Measurements from ENCODE around the gene NUP214. TPM values are rescaled to one million over a fixed set of nuclear protein-coding genes. Genes with fewer than 3 reads are reported as not detected.

Gene NUP214
- total RNA-seq, 5 donors from 2014 or later (not counting 1 experiment from before 2014, with no cell fraction given): 66.7 to 106 (median 68.5) TPM

- Mint-ChIP-seq H3K27me3 (no peaks in the 10 kb centered on the region), H3K36me3 (peaks cover 69% of the 10 kb centered on the region), H3K4me3 (no peak overlapping the region), H3K9me3 (no peaks in the 10 kb centered on the region), H3K4me1 (peaks cover 0 to under 1% (median 0%) of the 10 kb centered on the region in 3 donors), H3K27ac (no peak overlapping the region)
- no peak overlapping the region for H3K27ac ChIP-seq (ENCODE audit: low read length)
- ChIA-PET POLR2A (no interaction called here), CTCF (no interaction called here)
- no peaks in the 10 kb centered on the region for H3K9me3 ChIP-seq
- DNase-seq: no peak
- WGBS (ENCODE audit: insufficient coverage): no CpG with 5 or more reads among the region's 2 CpGs
- H3K4me3 ChIP-seq (ENCODE audit: control insufficient read depth in 1 of 2, extremely low read depth in 1 of 2, low read length in 1 of 2): no peak overlapping the region
- no peak for ATAC-seq (replicated peaks in 1 of 4)
- no peaks in the 10 kb centered on the region for H3K27me3 ChIP-seq (replicated peaks in 1 of 2; ENCODE audit: control insufficient read depth in 2 of 2, extremely low read depth in 1 of 2, insufficient read depth in 2 of 2, low read length in 1 of 2)
- peaks cover 13 to 84% of the 10 kb centered on the region in 2 donors for H3K36me3 ChIP-seq (ENCODE audit: control insufficient read depth in 2 of 2, extremely low read depth in 1 of 2, insufficient read depth in 1 of 2, low read length in 1 of 2)
- no peaks in the 10 kb centered on the region for H3K4me1 ChIP-seq (ENCODE audit: control insufficient read depth in 1 of 2, extremely low read depth in 1 of 2, insufficient read depth in 2 of 2, low read length in 2 of 2)
Measured at GRCh38 chr9:131138676-131139075, 13.3 kb downstream of the NUP214 start.

GRCh38 chr9:131140112-131140511 is 14.7 kb downstream of the NUP214 start:
- CTCF ChIA-PET: no interaction called here

GRCh38 chr9:131140550-131140949 is 15.2 kb downstream of the NUP214 start:
- Mint-ChIP-seq H3K27ac (no peak overlapping the region), H3K4me3 (no peak overlapping the region), H3K4me1 (peaks cover 0 to 6% (median 2%) of the 10 kb centered on the region in 3 donors), H3K27me3 (no peaks in the 10 kb centered on the region), H3K9me3 (no peaks in the 10 kb centered on the region), H3K36me3 (peaks cover 75% of the 10 kb centered on the region)
- no peaks in the 10 kb centered on the region for H3K27me3 ChIP-seq (replicated peaks in 1 of 2; ENCODE audit: control insufficient read depth in 2 of 2, extremely low read depth in 1 of 2, insufficient read depth in 2 of 2, low read length in 1 of 2)
- H3K27ac ChIP-seq (ENCODE audit: low read length): no peak overlapping the region
- H3K9me3 ChIP-seq: no peaks in the 10 kb centered on the region
- peaks cover 18 to 84% of the 10 kb centered on the region in 2 donors for H3K36me3 ChIP-seq (ENCODE audit: control insufficient read depth in 2 of 2, extremely low read depth in 1 of 2, insufficient read depth in 1 of 2, low read length in 1 of 2)
- ChIA-PET POLR2A (no interaction called here), CTCF (interaction anchor here in 1 of 2 donors (0.6 kb wide), 1 partner anchor 768 kb away, joined by 6 read pairs; no protein-coding TSS in a partner anchor)
- H3K4me3 ChIP-seq (ENCODE audit: control insufficient read depth in 1 of 2, extremely low read depth in 1 of 2, low read length in 1 of 2): no peak overlapping the region
- no peaks in the 10 kb centered on the region for H3K4me1 ChIP-seq (ENCODE audit: control insufficient read depth in 1 of 2, extremely low read depth in 1 of 2, insufficient read depth in 2 of 2, low read length in 2 of 2)
- ATAC-seq (replicated peaks in 1 of 4): no peak
- DNase-seq: no peak
- no CpG with 5 or more reads among the region's 3 CpGs for WGBS (ENCODE audit: insufficient coverage)

More at GRCh38 chr9:131140112-131140511, 14.7 kb downstream of the NUP214 start:
- Mint-ChIP-seq H3K4me1 (peaks cover 0 to 6% (median 2%) of the 10 kb centered on the region in 3 donors), H3K27ac (no peak overlapping the region), H3K4me3 (no peak overlapping the region), H3K27me3 (no peaks in the 10 kb centered on the region), H3K9me3 (no peaks in the 10 kb centered on the region), H3K36me3 (peaks cover 72% of the 10 kb centered on the region)
- no peak for DNase-seq
- Histone ChIP-seq H3K4me1 (ENCODE audit: control insufficient read depth in 1 of 2, extremely low read depth in 1 of 2, insufficient read depth in 2 of 2, low read length in 2 of 2) (no peaks in the 10 kb centered on the region), H3K27me3 (replicated peaks in 1 of 2; ENCODE audit: control insufficient read depth in 2 of 2, extremely low read depth in 1 of 2, insufficient read depth in 2 of 2, low read length in 1 of 2) (no peaks in the 10 kb centered on the region), H3K4me3 (ENCODE audit: control insufficient read depth in 1 of 2, extremely low read depth in 1 of 2, low read length in 1 of 2) (no peak overlapping the region), H3K27ac (ENCODE audit: low read length) (no peak overlapping the region), H3K9me3 (no peaks in the 10 kb centered on the region), H3K36me3 (ENCODE audit: control insufficient read depth in 2 of 2, extremely low read depth in 1 of 2, insufficient read depth in 1 of 2, low read length in 1 of 2) (peaks cover 18 to 84% of the 10 kb centered on the region in 2 donors)
- POLR2A ChIA-PET: no interaction called here
- 100% methylated on average over 3 of the region's 4 CpGs for WGBS (ENCODE audit: insufficient coverage)
- ATAC-seq (replicated peaks in 1 of 4): no peak

- ChIA-PET POLR2A (interaction anchor here in 1 of 2 donors (0.5 kb wide), 1 partner anchor 1149 kb away, joined by 4 read pairs; no protein-coding TSS in a partner anchor), CTCF (interaction anchor here in 1 of 2 donors (0.6 kb wide), 1 partner anchor 154 kb away, joined by 3 read pairs; no protein-coding TSS in a partner anchor)
- no peaks in the 10 kb centered on the region for H3K9me3 Mint-ChIP-seq
- H3K4me3 ChIP-seq (ENCODE audit: control insufficient read depth in 1 of 2, extremely low read depth in 1 of 2, low read length in 1 of 2): no peak overlapping the region
- DNase-seq: no peak
- H3K4me1 Mint-ChIP-seq: peaks cover 0 to 6% (median 2%) of the 10 kb centered on the region in 3 donors
- H3K9me3 ChIP-seq: no peaks in the 10 kb centered on the region
- H3K27me3 Mint-ChIP-seq: no peaks in the 10 kb centered on the region
- no peaks in the 10 kb centered on the region for H3K4me1 ChIP-seq (ENCODE audit: control insufficient read depth in 1 of 2, extremely low read depth in 1 of 2, insufficient read depth in 2 of 2, low read length in 2 of 2)
- no peak overlapping the region for H3K27ac ChIP-seq (ENCODE audit: low read length)
- peaks cover 73% of the 10 kb centered on the region for H3K36me3 Mint-ChIP-seq
- no peak for ATAC-seq (replicated peaks in 1 of 4)
- WGBS (ENCODE audit: insufficient coverage): no CpG with 5 or more reads among the region's 3 CpGs
- H3K27me3 ChIP-seq (replicated peaks in 1 of 2; ENCODE audit: control insufficient read depth in 2 of 2, extremely low read depth in 1 of 2, insufficient read depth in 2 of 2, low read length in 1 of 2): no peaks in the 10 kb centered on the region
- H3K4me3 Mint-ChIP-seq: no peak overlapping the region
- H3K27ac Mint-ChIP-seq: no peak overlapping the region
- peaks cover 15 to 85% of the 10 kb centered on the region in 2 donors for H3K36me3 ChIP-seq (ENCODE audit: control insufficient read depth in 2 of 2, extremely low read depth in 1 of 2, insufficient read depth in 1 of 2, low read length in 1 of 2)
Measured at GRCh38 chr9:131142160-131142559, 16.8 kb downstream of the NUP214 start.

- Histone ChIP-seq H3K9me3 (no peaks in the 10 kb centered on the region), H3K27me3 (replicated peaks in 1 of 2; ENCODE audit: control insufficient read depth in 2 of 2, extremely low read depth in 1 of 2, insufficient read depth in 2 of 2, low read length in 1 of 2) (no peaks in the 10 kb centered on the region), H3K36me3 (ENCODE audit: control insufficient read depth in 2 of 2, extremely low read depth in 1 of 2, insufficient read depth in 1 of 2, low read length in 1 of 2) (peaks cover 12 to 83% of the 10 kb centered on the region in 2 donors), H3K4me1 (ENCODE audit: control insufficient read depth in 1 of 2, extremely low read depth in 1 of 2, insufficient read depth in 2 of 2, low read length in 2 of 2) (no peaks in the 10 kb centered on the region), H3K27ac (ENCODE audit: low read length) (no peak overlapping the region), H3K4me3 (ENCODE audit: control insufficient read depth in 1 of 2, extremely low read depth in 1 of 2, low read length in 1 of 2) (no peak overlapping the region)
- 85% methylated on average over 2 of the region's 3 CpGs for WGBS (ENCODE audit: insufficient coverage)
- Mint-ChIP-seq H3K9me3 (no peaks in the 10 kb centered on the region), H3K27ac (peak overlapping the region in 1 of 2 donors; percentile 44), H3K4me1 (peaks cover 4 to 16% (median 4%) of the 10 kb centered on the region in 3 donors), H3K36me3 (peaks cover 75% of the 10 kb centered on the region), H3K4me3 (no peak overlapping the region), H3K27me3 (no peaks in the 10 kb centered on the region)
- ATAC-seq (replicated peaks in 1 of 4) (no peak), DNase-seq (no peak)
- ChIA-PET CTCF (interaction anchor here in 1 of 2 donors (0.6 to 0.7 kb wide), 2 partner anchors 71 to 1199 kb away, joined by 3 to 7 read pairs; no protein-coding TSS in a partner anchor), POLR2A (no interaction called here)
Measured at GRCh38 chr9:131144201-131144600, 18.8 kb downstream of the NUP214 start.

- H3K27ac Mint-ChIP-seq: no peak overlapping the region
- ChIA-PET POLR2A (interaction anchor here in 1 of 2 donors (0.6 to 0.7 kb wide), 3 partner anchors 20 to 1138 kb away, joined by 3 to 6 read pairs (median 3); no protein-coding TSS in a partner anchor), CTCF (no interaction called here)
Measured at GRCh38 chr9:131145245-131145644, 19.9 kb downstream of the NUP214 start.

More at GRCh38 chr9:131145245-131145644, 19.9 kb downstream of the NUP214 start:
- Histone ChIP-seq H3K4me1 (ENCODE audit: control insufficient read depth in 1 of 2, extremely low read depth in 1 of 2, insufficient read depth in 2 of 2, low read length in 2 of 2) (peaks cover 0 to 2% of the 10 kb centered on the region in 2 experiments), H3K27ac (ENCODE audit: low read length) (no peak overlapping the region), H3K27me3 (replicated peaks in 1 of 2; ENCODE audit: control insufficient read depth in 2 of 2, extremely low read depth in 1 of 2, insufficient read depth in 2 of 2, low read length in 1 of 2) (no peaks in the 10 kb centered on the region), H3K9me3 (no peaks in the 10 kb centered on the region), H3K36me3 (ENCODE audit: control insufficient read depth in 2 of 2, extremely low read depth in 1 of 2, insufficient read depth in 1 of 2, low read length in 1 of 2) (peaks cover 12 to 83% of the 10 kb centered on the region in 2 donors), H3K4me3 (ENCODE audit: control insufficient read depth in 1 of 2, extremely low read depth in 1 of 2, low read length in 1 of 2) (no peak overlapping the region)
- ATAC-seq (replicated peaks in 1 of 4) (no peak), DNase-seq (no peak)
- no CpG with 5 or more reads among the region's 2 CpGs for WGBS (ENCODE audit: insufficient coverage)
- Mint-ChIP-seq H3K27me3 (no peaks in the 10 kb centered on the region), H3K4me3 (no peak overlapping the region), H3K36me3 (peaks cover 76% of the 10 kb centered on the region), H3K4me1 (peaks cover 12 to 24% (median 14%) of the 10 kb centered on the region in 3 donors), H3K9me3 (no peaks in the 10 kb centered on the region)

All from T-cell (primary cell).